ENCODE results near the gene HDAC10. TPM values are rescaled to one million over a fixed set of nuclear protein-coding genes. Genes with fewer than 3 reads are reported as not detected.

The HDAC10 gene
- total RNA-seq, 1 experiment from 2014 or later = 45.0 TPM

DNA sequence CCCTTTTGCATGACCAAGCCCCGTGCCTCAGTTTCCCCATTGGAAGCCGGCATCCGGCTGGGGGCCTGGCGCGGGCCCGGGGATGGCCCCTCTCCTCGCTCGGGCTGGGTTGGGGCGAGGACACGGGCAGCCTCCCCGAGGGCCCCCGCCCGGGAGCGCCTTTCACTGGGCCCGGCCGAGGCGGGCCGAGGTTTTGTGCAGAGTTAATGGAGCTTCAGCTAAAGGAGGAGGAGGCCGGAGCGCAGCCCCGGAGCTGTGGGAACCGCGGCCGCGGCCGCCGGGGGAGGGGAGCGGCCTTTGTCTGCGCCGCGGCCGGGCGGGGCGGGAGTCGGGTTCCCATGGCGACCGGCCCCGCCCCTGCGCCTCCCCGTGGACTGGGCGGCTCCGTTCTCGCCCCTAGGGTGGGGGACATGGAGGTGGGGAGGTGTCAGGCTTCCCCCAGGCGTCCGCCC, 20.5 kb upstream of the HDAC10 start:
- H4K8ac ChIP-seq (replicated peaks; ENCODE audit: insufficient read length, low read depth, low read length) = no peak overlapping the region
- H3K56ac ChIP-seq (ENCODE audit: insufficient read length, low read depth, low read length) = no peak overlapping the region
- H3K4me1 ChIP-seq (ENCODE audit: insufficient read depth, low read length) = no peaks in the 10 kb centered on the region
- H3K27ac ChIP-seq (ENCODE audit: insufficient read length, low read depth, low read length) = no peak overlapping the region
- H4K5ac ChIP-seq (ENCODE audit: insufficient read length, low read depth, low read length) = no peak overlapping the region
- H2BK12ac ChIP-seq (ENCODE audit: insufficient read length, low read depth, low read length) = no peak overlapping the region
- H2BK15ac ChIP-seq (ENCODE audit: low read depth, low read length) = no peak overlapping the region
- Mint-ChIP-seq H3K27me3 (ENCODE audit: low read depth) (peaks cover 48% of the 10 kb centered on the region), H3K27ac (no peak overlapping the region), H3K36me3 (ENCODE audit: insufficient read depth in 1 of 3, low read depth in 3 of 3) (peaks cover 12 to 25% (median 20%) of the 10 kb centered on the region in 3 experiments), H3K9me3 (peaks cover 3 to 13% of the 10 kb centered on the region in 2 experiments), H3K4me1 (peaks cover 2 to 12% of the 10 kb centered on the region in 2 experiments; a peak in 3 of 4 replicates), H3K4me3 (peak overlapping the region in 1 of 2 experiments; percentile 74; a peak in 1 of 5 replicates)
- peak overlapping the region; percentile 12 for H3K4me2 ChIP-seq (ENCODE audit: insufficient read depth, insufficient read length, low read length)
- no CpG with 5 or more reads among the region's 45 CpGs for WGBS (ENCODE audit: extremely low coverage, insufficient read length, low lambda C conversion rate)
- H3K18ac ChIP-seq (ENCODE audit: insufficient read length, low read depth, low read length) = no peak overlapping the region
- no peaks in the 10 kb centered on the region for H4K20me1 ChIP-seq (ENCODE audit: control insufficient read depth, insufficient read depth, insufficient read length)
- TF ChIP-seq, protein P1, sequence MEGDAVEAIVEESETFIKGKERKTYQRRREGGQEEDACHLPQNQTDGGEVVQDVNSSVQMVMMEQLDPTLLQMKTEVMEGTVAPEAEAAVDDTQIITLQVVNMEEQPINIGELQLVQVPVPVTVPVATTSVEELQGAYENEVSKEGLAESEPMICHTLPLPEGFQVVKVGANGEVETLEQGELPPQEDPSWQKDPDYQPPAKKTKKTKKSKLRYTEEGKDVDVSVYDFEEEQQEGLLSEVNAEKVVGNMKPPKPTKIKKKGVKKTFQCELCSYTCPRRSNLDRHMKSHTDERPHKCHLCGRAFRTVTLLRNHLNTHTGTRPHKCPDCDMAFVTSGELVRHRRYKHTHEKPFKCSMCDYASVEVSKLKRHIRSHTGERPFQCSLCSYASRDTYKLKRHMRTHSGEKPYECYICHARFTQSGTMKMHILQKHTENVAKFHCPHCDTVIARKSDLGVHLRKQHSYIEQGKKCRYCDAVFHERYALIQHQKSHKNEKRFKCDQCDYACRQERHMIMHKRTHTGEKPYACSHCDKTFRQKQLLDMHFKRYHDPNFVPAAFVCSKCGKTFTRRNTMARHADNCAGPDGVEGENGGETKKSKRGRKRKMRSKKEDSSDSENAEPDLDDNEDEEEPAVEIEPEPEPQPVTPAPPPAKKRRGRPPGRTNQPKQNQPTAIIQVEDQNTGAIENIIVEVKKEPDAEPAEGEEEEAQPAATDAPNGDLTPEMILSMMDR (conservative IDR thresholded peaks at IDR 0.05) = no peak
- no peak overlapping the region for H2BK120ac ChIP-seq (ENCODE audit: low read depth, low read length, poor library complexity, severe bottlenecking)
- H3K23me2 ChIP-seq (ENCODE audit: insufficient read length, low read depth, low read length, poor library complexity, severe bottlenecking) = peaks cover 5% of the 10 kb centered on the region
- no peak overlapping the region for H3T11ph ChIP-seq (ENCODE audit: low read length)
- H2BK20ac ChIP-seq (ENCODE audit: low read depth, low read length, poor library complexity, severe bottlenecking) = no peak overlapping the region
- H3K4ac ChIP-seq (ENCODE audit: low read depth, low read length) = no peak overlapping the region
- H3K23ac ChIP-seq (ENCODE audit: insufficient read length, low read depth, low read length) = no peak overlapping the region
- H3K9ac ChIP-seq (ENCODE audit: extremely low read depth, insufficient read length, low read length) = no peak overlapping the region
- DNase-seq = peak; percentile 65
- no peak overlapping the region for H2AK5ac ChIP-seq (ENCODE audit: insufficient read length, low read length)
- H4K91ac ChIP-seq (ENCODE audit: insufficient read length, low read depth, low read length) = no peak overlapping the region
- H2BK5ac ChIP-seq (ENCODE audit: insufficient read length, low read length) = no peak overlapping the region
- no peaks in the 10 kb centered on the region for H3K79me2 ChIP-seq (ENCODE audit: insufficient read depth, low read length)
- H3K79me1 ChIP-seq (ENCODE audit: insufficient read depth, low read depth, low read length, poor library complexity, severe bottlenecking) = no peaks in the 10 kb centered on the region
- H2AFZ ChIP-seq (ENCODE audit: low read length) = no peak overlapping the region
- H3K9me3 ChIP-seq (ENCODE audit: control insufficient read depth, low read depth, low read length) = no peaks in the 10 kb centered on the region
- no peak overlapping the region for H3K14ac ChIP-seq (ENCODE audit: insufficient read depth, low read length)
- H3K27me3 ChIP-seq (ENCODE audit: insufficient read depth, low read length) = peaks cover 15% of the 10 kb centered on the region; the same call in 1 of the 2 replicates

All from H9 (cell line).